Caco-2 (cell line): ENCODE data around the gene MAPK6. TPM values are rescaled to one million over a fixed set of nuclear protein-coding genes. Genes with fewer than 3 reads are reported as not detected.

ENCODE experiments used
- BruUV-seq: library from RNA; stranded (reverse); fragments of 400-500 nt; replicated peaks from 2 replicates; lab custom pipeline; 2021; lab: Mats Ljungman, UMichigan
- CTCF ChIA-PET: fragments of 300-600 bp; sonication (Branson Sonifier 250); formaldehyde crosslinking; loops from one replicate; lab custom pipeline; 2022; ENCODE audit warnings: antibody characterized with exemption; lab: Charles Lee
- POLR2A ChIA-PET: fragments of 300-600 bp; sonication (Branson Sonifier 250); formaldehyde crosslinking; loops from one replicate; lab custom pipeline; 2022; ENCODE audit warnings: antibody characterized with exemption; lab: Charles Lee
- DNase-seq, 2 experiments: peaks; one replicate each; pipeline versions ENCODE4 v3.0.0 to v3.0.0-alpha.2; 2020 to 2022
- H3K27me3 ChIP-seq: replicated peaks from 2 replicates; pipeline ENCODE4 v1.6.0; 2011; ENCODE audit warnings: low read length; ENCODE audit not compliant: control insufficient read depth, insufficient read depth
- H3K36me3 ChIP-seq: 2 replicates; pipeline ENCODE4 v1.5.1; 2011; ENCODE audit warnings: low read length; ENCODE audit not compliant: control insufficient read depth, insufficient read depth
- H3K4me1 ChIP-seq: fragments of 250-450 bp; sonication (Bioruptor Pico); 2 replicates; pipeline ENCODE4 v1.5.1; 2020; ENCODE audit warnings: mild to moderate bottlenecking
- H3K4me3 ChIP-seq: 2 replicates; pipeline ENCODE4 v1.5.1; 2011; ENCODE audit warnings: low read depth, mild to moderate bottlenecking, control low read depth, low read length
- H3K9me3 ChIP-seq: fragments of 250-450 bp; sonication (Bioruptor Pico); 2 replicates; pipeline ENCODE4 v1.5.1; 2020; ENCODE audit warnings: mild to moderate bottlenecking, moderate library complexity
- H3K27ac Mint-ChIP-seq: one replicate; pipeline ENCODE4 v1.8.0; 2022; ENCODE audit warnings: mixed read lengths; ENCODE audit not compliant: unreplicated experiment
- H3K27me3 Mint-ChIP-seq: one replicate; pipeline ENCODE4 v1.8.0; 2022; ENCODE audit warnings: mixed read lengths; ENCODE audit not compliant: insufficient read depth, unreplicated experiment
- H3K36me3 Mint-ChIP-seq: one replicate; pipeline ENCODE4 v1.8.0; 2022; ENCODE audit warnings: mild to moderate bottlenecking, mixed read lengths; ENCODE audit not compliant: insufficient read depth, unreplicated experiment
- H3K4me1 Mint-ChIP-seq: one replicate; pipeline ENCODE4 v1.8.0; 2022; ENCODE audit warnings: low read depth, mixed read lengths; ENCODE audit not compliant: unreplicated experiment
- H3K4me3 Mint-ChIP-seq: one replicate; pipeline ENCODE4 v1.8.0; 2022; ENCODE audit warnings: mild to moderate bottlenecking, moderate library complexity, mixed read lengths; ENCODE audit not compliant: unreplicated experiment
- H3K9me3 Mint-ChIP-seq: one replicate; pipeline ENCODE4 v1.8.0; 2022; ENCODE audit warnings: mixed read lengths; ENCODE audit not compliant: unreplicated experiment
- intact Hi-C: fragments of 100-400 bp; cut with micrococcal nuclease; formaldehyde crosslinking; loops from one replicate; pipeline ENCODE4 v1.10.0; 2022; ENCODE audit not compliant: unreplicated experiment
- total RNA-seq: library from RNA; stranded (reverse); gene quantifications from 2 replicates; pipeline ENCODE4 v1.2.3, GENCODE V29; 2022
- TF ChIP-seq, protein P1 (sequence below), 2 experiments: fragments of 200-600 bp in 1 of 2; IDR thresholded peaks; 1 replicate in 1 of 2; 2 replicates in 1 of 2; pipeline versions ENCODE4 v1.5.1 to v1.8.0; 2011 to 2022; ENCODE audit warnings: antibody characterized with exemption in 1 of 2, control low read depth in 1 of 2, inconsistent platforms in 1 of 2, low read depth in 1 of 2, low read length in 1 of 2, mild to moderate bottlenecking in 1 of 2, moderate library complexity in 1 of 2; ENCODE audit not compliant: insufficient read depth in 1 of 2, severe bottlenecking in 1 of 2, unreplicated experiment in 1 of 2

MAPK6 gene
- total RNA-seq, 1 experiment from 2014 or later, result 69.8 TPM

DNA sequence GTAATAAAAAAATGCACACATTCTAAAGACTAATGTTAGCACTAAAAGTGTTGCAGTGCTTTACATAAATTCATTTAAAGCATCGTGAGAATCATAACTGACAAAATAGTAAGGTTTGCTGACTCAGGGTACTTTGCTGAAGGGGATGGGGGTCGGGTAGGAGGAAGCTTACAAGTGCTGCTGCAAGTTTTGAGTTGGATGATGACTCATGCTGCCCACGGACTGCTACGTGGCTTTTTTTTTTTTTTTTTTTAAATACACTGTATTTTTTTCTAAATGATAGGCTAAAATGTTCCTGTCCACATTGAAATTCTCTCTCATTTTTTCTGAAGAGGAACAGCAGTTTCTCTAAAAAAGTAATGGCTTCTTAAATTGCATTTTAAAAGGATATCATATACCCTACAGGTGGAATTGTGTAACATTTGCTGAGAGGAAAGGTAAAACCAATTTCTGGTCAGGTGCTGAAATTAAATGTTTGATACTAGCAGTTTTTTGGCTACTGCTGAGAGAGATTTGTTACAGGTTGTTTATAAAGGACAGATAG, 2.2 kb downstream of the MAPK6 start:
- POLR2A ChIA-PET, result interaction anchor here (0.6 to 1.0 kb wide), 3 partner anchors 19 to 40 kb away, joined by 3 read pairs; no protein-coding TSS in a partner anchor
- intact Hi-C loops, result no loop called here
- BruUV-seq, result no TSS peak
- no peaks in the 10 kb centered on the region for H3K9me3 Mint-ChIP-seq
- no peaks in the 10 kb centered on the region for H3K9me3 ChIP-seq
- H3K4me1 ChIP-seq, result peaks cover 12% of the 10 kb centered on the region; the same call in 1 of the 2 replicates
- peaks cover 22% of the 10 kb centered on the region for H3K36me3 Mint-ChIP-seq
- DNase-seq, result peak in 1 of 2 experiments; percentile 9
- TF ChIP-seq, protein P1, sequence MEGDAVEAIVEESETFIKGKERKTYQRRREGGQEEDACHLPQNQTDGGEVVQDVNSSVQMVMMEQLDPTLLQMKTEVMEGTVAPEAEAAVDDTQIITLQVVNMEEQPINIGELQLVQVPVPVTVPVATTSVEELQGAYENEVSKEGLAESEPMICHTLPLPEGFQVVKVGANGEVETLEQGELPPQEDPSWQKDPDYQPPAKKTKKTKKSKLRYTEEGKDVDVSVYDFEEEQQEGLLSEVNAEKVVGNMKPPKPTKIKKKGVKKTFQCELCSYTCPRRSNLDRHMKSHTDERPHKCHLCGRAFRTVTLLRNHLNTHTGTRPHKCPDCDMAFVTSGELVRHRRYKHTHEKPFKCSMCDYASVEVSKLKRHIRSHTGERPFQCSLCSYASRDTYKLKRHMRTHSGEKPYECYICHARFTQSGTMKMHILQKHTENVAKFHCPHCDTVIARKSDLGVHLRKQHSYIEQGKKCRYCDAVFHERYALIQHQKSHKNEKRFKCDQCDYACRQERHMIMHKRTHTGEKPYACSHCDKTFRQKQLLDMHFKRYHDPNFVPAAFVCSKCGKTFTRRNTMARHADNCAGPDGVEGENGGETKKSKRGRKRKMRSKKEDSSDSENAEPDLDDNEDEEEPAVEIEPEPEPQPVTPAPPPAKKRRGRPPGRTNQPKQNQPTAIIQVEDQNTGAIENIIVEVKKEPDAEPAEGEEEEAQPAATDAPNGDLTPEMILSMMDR (IDR thresholded peaks at IDR 0.05; ENCODE audit: insufficient read depth in 1 of 2, low read depth in 1 of 2, low read length in 1 of 2, severe bottlenecking in 1 of 2, unreplicated experiment in 1 of 2), result no peak
- H3K27ac Mint-ChIP-seq, result peak overlapping the region; percentile 96
- H3K27me3 ChIP-seq, result no peaks in the 10 kb centered on the region
- H3K4me1 Mint-ChIP-seq, result peaks cover 16% of the 10 kb centered on the region
- peak overlapping the region; percentile 69 for H3K4me3 ChIP-seq
- no peaks in the 10 kb centered on the region for H3K36me3 ChIP-seq
- CTCF ChIA-PET, result no interaction called here
- H3K27me3 Mint-ChIP-seq, result no peaks in the 10 kb centered on the region
- H3K4me3 Mint-ChIP-seq, result peak overlapping the region; percentile 93

- Mint-ChIP-seq H3K27ac (peak overlapping the region; percentile 96), H3K4me3 (peak overlapping the region; percentile 93), H3K9me3 (no peaks in the 10 kb centered on the region), H3K27me3 (no peaks in the 10 kb centered on the region), H3K4me1 (peaks cover 16% of the 10 kb centered on the region), H3K36me3 (peaks cover 22% of the 10 kb centered on the region)
- Histone ChIP-seq H3K4me1 (peaks cover 12% of the 10 kb centered on the region; the same call in 1 of the 2 replicates), H3K27me3 (no peaks in the 10 kb centered on the region), H3K4me3 (no peak overlapping the region), H3K9me3 (no peaks in the 10 kb centered on the region), H3K36me3 (no peaks in the 10 kb centered on the region)
- CTCF ChIA-PET, result no interaction called here
- TF ChIP-seq, protein P1 (IDR thresholded peaks at IDR 0.05; ENCODE audit: insufficient read depth in 1 of 2, low read depth in 1 of 2, low read length in 1 of 2, severe bottlenecking in 1 of 2, unreplicated experiment in 1 of 2), result no peak
- POLR2A ChIA-PET, result no interaction called here
- no peak for DNase-seq
- no TSS peak for BruUV-seq
- intact Hi-C loops, result no loop called here
Measured at GRCh38 chr15:52021892-52022540, 3.0 kb downstream of the MAPK6 start.

GRCh38 chr15:52023169-52023922, 4.3 kb downstream of the MAPK6 start:
- Histone ChIP-seq H3K27me3 (no peaks in the 10 kb centered on the region), H3K4me3 (no peak overlapping the region), H3K36me3 (no peaks in the 10 kb centered on the region), H3K4me1 (peaks cover 11% of the 10 kb centered on the region; the same call in 1 of the 2 replicates), H3K9me3 (no peaks in the 10 kb centered on the region)
- no peak for DNase-seq
- intact Hi-C loops, result no loop called here
- no peaks in the 10 kb centered on the region for H3K27me3 Mint-ChIP-seq
- ChIA-PET CTCF (no interaction called here), POLR2A (no interaction called here)
- peaks cover 26% of the 10 kb centered on the region for H3K36me3 Mint-ChIP-seq
- BruUV-seq, result no TSS peak
- H3K4me1 Mint-ChIP-seq, result peaks cover 14% of the 10 kb centered on the region
- TF ChIP-seq, protein P1 (IDR thresholded peaks at IDR 0.05; ENCODE audit: insufficient read depth in 1 of 2, low read depth in 1 of 2, low read length in 1 of 2, severe bottlenecking in 1 of 2, unreplicated experiment in 1 of 2), result no peak
- H3K9me3 Mint-ChIP-seq, result no peaks in the 10 kb centered on the region
- no peak overlapping the region for H3K27ac Mint-ChIP-seq
- no peak overlapping the region for H3K4me3 Mint-ChIP-seq
